Tibial nerve (tissue), 3 donors: ENCODE results near the gene SMG6.

Experiments
- POLR2A ChIP-seq, 2 donors: fragments of 450-650 bp; IDR thresholded peaks; one replicate each; pipeline ENCODE4 v1.6.1; 2017; ENCODE audit warnings: antibody characterized with exemption in 2 of 2, mild to moderate bottlenecking in 2 of 2, moderate library complexity in 2 of 2
- TF ChIP-seq, protein P1 (sequence below), 5 experiments: fragments of 200-600 bp in 3 of 5; fragments of 450-650 bp in 2 of 5; sonication (generic) in 3 of 5; IDR thresholded peaks; one replicate each; pipeline ENCODE4 v1.5.1; 2016 to 2019; ENCODE audit warnings: antibody characterized with exemption in 5 of 5, mild to moderate bottlenecking in 3 of 5, moderate library complexity in 2 of 5

- TF ChIP-seq, protein P1, sequence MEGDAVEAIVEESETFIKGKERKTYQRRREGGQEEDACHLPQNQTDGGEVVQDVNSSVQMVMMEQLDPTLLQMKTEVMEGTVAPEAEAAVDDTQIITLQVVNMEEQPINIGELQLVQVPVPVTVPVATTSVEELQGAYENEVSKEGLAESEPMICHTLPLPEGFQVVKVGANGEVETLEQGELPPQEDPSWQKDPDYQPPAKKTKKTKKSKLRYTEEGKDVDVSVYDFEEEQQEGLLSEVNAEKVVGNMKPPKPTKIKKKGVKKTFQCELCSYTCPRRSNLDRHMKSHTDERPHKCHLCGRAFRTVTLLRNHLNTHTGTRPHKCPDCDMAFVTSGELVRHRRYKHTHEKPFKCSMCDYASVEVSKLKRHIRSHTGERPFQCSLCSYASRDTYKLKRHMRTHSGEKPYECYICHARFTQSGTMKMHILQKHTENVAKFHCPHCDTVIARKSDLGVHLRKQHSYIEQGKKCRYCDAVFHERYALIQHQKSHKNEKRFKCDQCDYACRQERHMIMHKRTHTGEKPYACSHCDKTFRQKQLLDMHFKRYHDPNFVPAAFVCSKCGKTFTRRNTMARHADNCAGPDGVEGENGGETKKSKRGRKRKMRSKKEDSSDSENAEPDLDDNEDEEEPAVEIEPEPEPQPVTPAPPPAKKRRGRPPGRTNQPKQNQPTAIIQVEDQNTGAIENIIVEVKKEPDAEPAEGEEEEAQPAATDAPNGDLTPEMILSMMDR (IDR thresholded peaks at IDR 0.05), result no peak
- no peak for TF ChIP-seq POLR2A (IDR thresholded peaks at IDR 0.05)
These were observed 122.8 kb downstream of the SMG6 start for GRCh38 chr17:2180768-2181167.
